Fibroblast of pulmonary artery (primary cell): ENCODE measurements around the gene TAS2R13.
A peak's percentile ranks its signal among the peaks of the same experiment; 100 is the strongest.

Experiments
- DNase-seq: peaks from one replicate; pipeline ENCODE4 v3.0.0-alpha.2; 2010; ENCODE audit warnings: low read depth
- H3K4me3 ChIP-seq: replicated peaks from 2 replicates; pipeline ENCODE4 v1.5.1; 2011; ENCODE audit warnings: low read depth, mild to moderate bottlenecking, control low read depth, low read length, moderate library complexity
- CTCF ChIP-seq: IDR thresholded peaks from 2 replicates; pipeline ENCODE4 v1.5.1; 2011; ENCODE audit warnings: mild to moderate bottlenecking, control low read depth, low read length, inconsistent platforms; ENCODE audit errors: missing control alignments

TAS2R13 gene

GRCh38 chr12:10910380-10910779, 1.0 kb upstream of the TAS2R13 start:
- DNase-seq: no peak
- H3K4me3 ChIP-seq: no peak overlapping the region
- TF ChIP-seq CTCF: no peak

- no peak overlapping the region for H3K4me3 ChIP-seq
- TF ChIP-seq CTCF: no peak
- no peak for DNase-seq
These were observed 4.7 kb downstream of the TAS2R13 start for GRCh38 chr12:10904686-10905085.

- DNase-seq: peak; percentile 10
- H3K4me3 ChIP-seq: no peak overlapping the region
- TF ChIP-seq CTCF: peak; percentile 23
These were observed 7.9 kb downstream of the TAS2R13 start for GRCh38 chr12:10901427-10901826.

- no peak overlapping the region for H3K4me3 ChIP-seq
- no peak for TF ChIP-seq CTCF
- no peak for DNase-seq
These were observed 8.4 kb downstream of the TAS2R13 start for GRCh38 chr12:10900972-10901371.

- DNase-seq: no peak
- no peak for TF ChIP-seq CTCF
- no peak overlapping the region for H3K4me3 ChIP-seq
These were observed 8.8 kb downstream of the TAS2R13 start for GRCh38 chr12:10900530-10900929.

GRCh38 chr12:10896854-10897253, 12.5 kb downstream of the TAS2R13 start:
- TF ChIP-seq CTCF: no peak
- no peak for DNase-seq
- no peak overlapping the region for H3K4me3 ChIP-seq

GRCh38 chr12:10891937-10892336, 17.4 kb downstream of the TAS2R13 start:
- no peak for TF ChIP-seq CTCF
- no peak overlapping the region for H3K4me3 ChIP-seq
- DNase-seq: no peak
